KOPT-K1 (cell line): ENCODE measurements around the gene MYL11.

ENCODE experiments used
- H3K27ac ChIP-seq: fragments of 200-600 bp; sonication (generic); 2 replicates; pipeline ENCODE4 v1.5.1; 2016; ENCODE audit warnings: antibody characterized with exemption, mild to moderate bottlenecking, low read depth, low read length; ENCODE audit not compliant: poor library complexity, severe bottlenecking
- H3K36me3 ChIP-seq: fragments of 200-600 bp; sonication (generic); 2 replicates; pipeline ENCODE4 v1.5.1; 2017; ENCODE audit warnings: antibody characterized with exemption, mild to moderate bottlenecking, low read length, moderate library complexity; ENCODE audit not compliant: insufficient read depth
- H3K9me3 ChIP-seq: fragments of 200-600 bp; sonication (generic); 2 replicates; pipeline ENCODE4 v1.5.1; 2017; ENCODE audit warnings: antibody characterized with exemption, low read length, mild to moderate bottlenecking; ENCODE audit not compliant: insufficient read depth, poor library complexity, severe bottlenecking

Gene MYL11

GRCh38 chr16:30409125-30410060 lies 34.8 kb downstream of the MYL11 start:
- peak overlapping the region; percentile 44 for H3K27ac ChIP-seq
- H3K36me3 ChIP-seq, result peaks cover 46% of the 10 kb centered on the region
- H3K9me3 ChIP-seq, result no peaks in the 10 kb centered on the region

- H3K27ac ChIP-seq, result no peak overlapping the region
- peaks cover 73% of the 10 kb centered on the region for H3K36me3 ChIP-seq
Observed at GRCh38 chr16:30413112-30413806, 38.7 kb downstream of the MYL11 start.

GRCh38 chr16:30414159-30414558 lies 39.6 kb downstream of the MYL11 start:
- peaks cover 82% of the 10 kb centered on the region for H3K36me3 ChIP-seq
- no peak overlapping the region for H3K27ac ChIP-seq
- H3K9me3 ChIP-seq, result no peaks in the 10 kb centered on the region

More at GRCh38 chr16:30413112-30413806, 38.7 kb downstream of the MYL11 start:
- no peaks in the 10 kb centered on the region for H3K9me3 ChIP-seq

GRCh38 chr16:30416047-30416603 lies 41.5 kb downstream of the MYL11 start:
- Histone ChIP-seq H3K27ac (no peak overlapping the region), H3K9me3 (no peaks in the 10 kb centered on the region), H3K36me3 (peaks cover 88% of the 10 kb centered on the region)

GRCh38 chr16:30416624-30417528 lies 42.3 kb downstream of the MYL11 start:
- H3K27ac ChIP-seq, result peak overlapping the region; percentile 46

GRCh38 chr16:30417529-30418349 lies 43.1 kb downstream of the MYL11 start:
- H3K9me3 ChIP-seq, result no peaks in the 10 kb centered on the region
- H3K27ac ChIP-seq, result peak overlapping the region; percentile 46
- H3K36me3 ChIP-seq, result peaks cover 88% of the 10 kb centered on the region

More at GRCh38 chr16:30416624-30417528, 42.3 kb downstream of the MYL11 start:
- Histone ChIP-seq H3K9me3 (no peaks in the 10 kb centered on the region), H3K36me3 (peaks cover 88% of the 10 kb centered on the region)

GRCh38 chr16:30418350-30419181 lies 44.0 kb downstream of the MYL11 start:
- Histone ChIP-seq H3K27ac (peak overlapping the region; percentile 46), H3K9me3 (no peaks in the 10 kb centered on the region), H3K36me3 (peaks cover 87% of the 10 kb centered on the region)

GRCh38 chr16:30421010-30421409 lies 46.4 kb downstream of the MYL11 start:
- peaks cover 90% of the 10 kb centered on the region for H3K36me3 ChIP-seq
- no peak overlapping the region for H3K27ac ChIP-seq
- H3K9me3 ChIP-seq, result no peaks in the 10 kb centered on the region
